ENCODE measurements around the gene RITA1. TPM values are rescaled to one million over a fixed set of nuclear protein-coding genes. Genes with fewer than 3 reads are reported as not detected.

Gene RITA1
- total RNA-seq, 2 experiments from 2014 or later = 21.0 to 22.6 TPM

DNA sequence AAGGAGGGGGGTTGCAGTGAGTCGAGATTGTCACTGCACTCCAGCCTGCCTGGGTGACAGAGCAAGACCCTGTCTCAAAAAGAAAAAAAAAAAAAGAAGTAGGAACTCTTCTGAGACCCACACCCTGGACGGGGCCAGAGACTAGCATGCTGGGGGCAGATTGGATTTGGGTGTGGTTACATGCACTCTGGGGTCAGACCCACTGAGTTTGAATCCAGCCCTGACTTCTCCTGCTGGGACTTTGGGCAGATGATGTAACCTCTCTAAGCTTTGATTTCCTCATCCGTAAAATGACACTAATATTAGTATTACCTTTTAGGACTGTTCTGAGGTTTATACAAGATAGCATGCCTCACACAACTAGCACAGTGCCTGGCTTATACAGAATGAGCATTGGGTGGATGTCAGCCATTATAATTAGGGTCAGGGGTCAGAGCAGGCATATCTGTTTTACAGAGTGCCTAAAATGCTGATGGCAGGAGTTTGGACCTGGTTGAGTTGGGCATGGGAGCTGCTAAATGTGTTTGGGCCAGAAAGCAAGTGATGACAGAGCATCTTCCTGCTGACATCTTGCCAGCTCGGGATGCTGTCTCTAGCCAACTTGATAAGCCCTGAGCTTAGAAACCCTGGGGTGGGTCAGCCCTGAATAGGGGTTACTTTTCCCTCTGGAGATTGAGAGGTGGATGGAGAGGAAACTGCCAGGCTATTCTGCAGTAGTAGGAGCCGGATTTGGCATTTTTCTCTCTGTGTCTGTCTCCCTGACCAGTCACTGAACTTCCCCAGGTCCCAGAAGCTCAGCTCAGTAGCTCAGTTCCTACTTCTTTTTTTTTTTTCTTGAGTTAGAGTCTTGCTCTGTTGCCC lies 51.2 kb downstream of the RITA1 start:
- ATAC-seq = no peak

DNA sequence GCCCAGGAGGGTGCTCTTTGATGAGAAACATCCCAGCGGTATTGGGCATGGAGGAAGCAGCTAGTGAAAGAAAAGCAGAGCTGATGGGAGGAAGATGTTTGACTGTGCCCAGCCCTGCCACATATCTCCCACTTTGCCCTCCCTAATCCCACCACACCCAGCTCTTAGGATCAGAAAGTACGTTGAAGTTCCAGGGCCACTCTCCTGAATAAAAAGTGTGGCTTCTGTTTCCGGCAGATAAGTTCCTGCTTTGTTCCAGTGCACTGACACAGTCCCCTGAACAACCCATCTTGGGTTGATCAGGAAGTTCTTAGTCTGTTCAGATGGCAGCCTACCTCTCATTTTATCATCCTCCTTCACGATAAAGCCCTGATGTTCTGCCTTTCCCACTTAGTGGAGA lies 52.2 kb downstream of the RITA1 start:
- peaks cover 8% of the 10 kb centered on the region for H3K36me3 Mint-ChIP-seq (ENCODE audit: low read depth)
- CTCF ChIA-PET = interaction anchor here (0.7 to 2.1 kb wide), 4 partner anchors 16 to 190 kb away, joined by 3 to 4 read pairs (median 3); no protein-coding TSS in a partner anchor
- no peak for DNase-seq
- H3K27me3 Mint-ChIP-seq (ENCODE audit: low read depth) = no peaks in the 10 kb centered on the region
- no peak for ATAC-seq
- H3K4me3 Mint-ChIP-seq = no peak overlapping the region
- H3K27ac Mint-ChIP-seq = peak overlapping the region; percentile 27
- H3K9me3 Mint-ChIP-seq (ENCODE audit: insufficient read depth) = no peaks in the 10 kb centered on the region
- H3K4me1 Mint-ChIP-seq (ENCODE audit: low read depth) = peaks cover 12% of the 10 kb centered on the region
- POLR2A ChIA-PET = no interaction called here

More for the DNA sequence above, 51.2 kb downstream of the RITA1 start:
- H3K36me3 Mint-ChIP-seq (ENCODE audit: low read depth) = peaks cover 12% of the 10 kb centered on the region
- H3K4me1 Mint-ChIP-seq (ENCODE audit: low read depth) = peaks cover 22% of the 10 kb centered on the region
- no peak overlapping the region for H3K4me3 Mint-ChIP-seq
- H3K9me3 Mint-ChIP-seq (ENCODE audit: insufficient read depth) = no peaks in the 10 kb centered on the region
- no peak for DNase-seq
- no peak overlapping the region for H3K27ac Mint-ChIP-seq
- no peaks in the 10 kb centered on the region for H3K27me3 Mint-ChIP-seq (ENCODE audit: low read depth)
- ChIA-PET POLR2A (interaction anchor here (0.6 kb wide), 1 partner anchor 37 kb away, joined by 4 read pairs; no protein-coding TSS in a partner anchor), CTCF (interaction anchor here (0.7 to 2.1 kb wide), 2 partner anchors 18 to 34 kb away, joined by 3 to 4 read pairs; no protein-coding TSS in a partner anchor)

- no peaks in the 10 kb centered on the region for H3K9me3 Mint-ChIP-seq (ENCODE audit: insufficient read depth)
- peaks cover 7% of the 10 kb centered on the region for H3K4me1 Mint-ChIP-seq (ENCODE audit: low read depth)
- POLR2A ChIA-PET = no interaction called here
- H3K36me3 Mint-ChIP-seq (ENCODE audit: low read depth) = peaks cover 3% of the 10 kb centered on the region
- H3K4me3 Mint-ChIP-seq = no peak overlapping the region
- ATAC-seq (no peak), DNase-seq (no peak)
- CTCF ChIA-PET = interaction anchor here (1.1 to 2.1 kb wide), 3 partner anchors 16 to 190 kb away, joined by 3 to 4 read pairs (median 3); no protein-coding TSS in a partner anchor
- peak overlapping the region; percentile 39 for H3K27ac Mint-ChIP-seq
- no peaks in the 10 kb centered on the region for H3K27me3 Mint-ChIP-seq (ENCODE audit: low read depth)
Measured at GRCh38 chr12:113238309-113238708, 52.8 kb downstream of the RITA1 start.

- Mint-ChIP-seq H3K36me3 (ENCODE audit: low read depth) (peaks cover 3% of the 10 kb centered on the region), H3K27me3 (ENCODE audit: low read depth) (no peaks in the 10 kb centered on the region), H3K9me3 (ENCODE audit: insufficient read depth) (no peaks in the 10 kb centered on the region), H3K27ac (no peak overlapping the region), H3K4me1 (ENCODE audit: low read depth) (peaks cover 2% of the 10 kb centered on the region), H3K4me3 (no peak overlapping the region)
- CTCF ChIA-PET = interaction anchor here (0.6 kb wide), 1 partner anchor 73 kb away, joined by 3 read pairs; no protein-coding TSS in a partner anchor
- no peak for DNase-seq
- POLR2A ChIA-PET = interaction anchor here (0.7 kb wide), 1 partner anchor 12 kb away, joined by 3 read pairs; no protein-coding TSS in a partner anchor
- ATAC-seq = no peak
Measured at GRCh38 chr12:113239288-113239771, 53.8 kb downstream of the RITA1 start.

DNA sequence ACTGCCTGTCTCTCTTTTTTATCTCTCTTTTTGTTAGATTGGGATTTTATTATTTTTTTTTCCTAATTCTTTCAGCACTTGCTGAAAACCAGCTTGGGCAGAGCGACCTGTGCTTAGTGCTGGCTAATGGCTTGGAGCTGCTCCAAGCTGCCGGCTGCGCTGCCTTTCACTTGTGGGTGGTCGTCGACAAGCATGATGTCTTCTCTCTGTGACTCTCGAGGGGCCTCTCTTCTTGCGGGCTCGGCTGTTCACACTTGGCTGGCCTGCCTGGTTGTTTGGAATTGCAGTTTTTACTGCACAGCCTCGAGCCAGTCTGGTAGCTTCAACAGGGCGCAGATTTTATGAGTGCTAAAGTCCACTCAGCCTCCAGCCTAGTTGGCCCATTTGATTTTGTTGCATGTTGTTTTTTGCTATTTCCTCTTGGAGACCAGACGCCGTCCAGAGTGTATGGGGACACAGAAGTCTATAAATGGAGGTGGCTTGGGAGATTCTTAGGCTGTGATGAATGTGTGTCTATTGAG lies 54.4 kb downstream of the RITA1 start:
- POLR2A ChIA-PET = interaction anchor here (0.7 to 0.9 kb wide), 2 partner anchors 10 to 12 kb away, joined by 3 read pairs; no protein-coding TSS in a partner anchor
- ATAC-seq (no peak), DNase-seq (no peak)
- Mint-ChIP-seq H3K4me3 (no peak overlapping the region), H3K36me3 (ENCODE audit: low read depth) (peaks cover 5% of the 10 kb centered on the region), H3K27me3 (ENCODE audit: low read depth) (no peaks in the 10 kb centered on the region), H3K9me3 (ENCODE audit: insufficient read depth) (no peaks in the 10 kb centered on the region), H3K4me1 (ENCODE audit: low read depth) (peaks cover 2% of the 10 kb centered on the region), H3K27ac (no peak overlapping the region)
- CTCF ChIA-PET = interaction anchor here (0.6 kb wide), 1 partner anchor 72 kb away, joined by 3 read pairs; no protein-coding TSS in a partner anchor

- H3K27me3 Mint-ChIP-seq (ENCODE audit: low read depth) = no peaks in the 10 kb centered on the region
- H3K27ac Mint-ChIP-seq = no peak overlapping the region
- peaks cover 7% of the 10 kb centered on the region for H3K36me3 Mint-ChIP-seq (ENCODE audit: low read depth)
- DNase-seq (no peak), ATAC-seq (no peak)
- POLR2A ChIA-PET = interaction anchor here (0.9 kb wide), 1 partner anchor 10 kb away, joined by 3 read pairs; no protein-coding TSS in a partner anchor
- H3K4me3 Mint-ChIP-seq = no peak overlapping the region
- peaks cover 2% of the 10 kb centered on the region for H3K4me1 Mint-ChIP-seq (ENCODE audit: low read depth)
- CTCF ChIA-PET = no interaction called here
- H3K9me3 Mint-ChIP-seq (ENCODE audit: insufficient read depth) = no peaks in the 10 kb centered on the region
Measured at GRCh38 chr12:113240395-113240794, 54.9 kb downstream of the RITA1 start.

- H3K4me3 Mint-ChIP-seq = no peak overlapping the region
- CTCF ChIA-PET = no interaction called here
- H3K9me3 Mint-ChIP-seq (ENCODE audit: insufficient read depth) = no peaks in the 10 kb centered on the region
- peaks cover 7% of the 10 kb centered on the region for H3K36me3 Mint-ChIP-seq (ENCODE audit: low read depth)
- ATAC-seq = no peak
- H3K27me3 Mint-ChIP-seq (ENCODE audit: low read depth) = no peaks in the 10 kb centered on the region
- DNase-seq = no peak
- POLR2A ChIA-PET = no interaction called here
- H3K4me1 Mint-ChIP-seq (ENCODE audit: low read depth) = peaks cover 8% of the 10 kb centered on the region
- peak overlapping the region; percentile 27 for H3K27ac Mint-ChIP-seq
Measured at GRCh38 chr12:113241191-113242025, 55.9 kb downstream of the RITA1 start.

Small RNA genes within 50 kb of the gene (microRNA-seq; reads per million reads assigned to microRNA genes)
- gene MIR7106 = not detected

Other genes starting within 250 kb of the RITA1 start
- gene OAS3, start 247.2 kb upstream of the RITA1 start, total RNA-seq = 100 to 1,000 TPM; 199 to 202 TPM
- gene OAS2, start 207.2 kb upstream of the RITA1 start, total RNA-seq = 100 to 1,000 TPM; 237 to 242 TPM
- not detected for gene DTX1, start 129.0 kb upstream of the RITA1 start, total RNA-seq
- gene RASAL1, start 50.0 kb upstream of the RITA1 start, total RNA-seq = under 1 TPM; 0.26 to 0.47 TPM
- under 1 TPM; 0.23 to 0.34 TPM for gene CFAP73, start 36.0 kb upstream of the RITA1 start, total RNA-seq
- 10 to 100 TPM; 79.4 to 82.0 TPM for gene DDX54, start 243 bp upstream of the RITA1 start, total RNA-seq
- gene TPCN1, start 35.7 kb downstream of the RITA1 start, total RNA-seq = 10 to 100 TPM; 13.7 to 16.1 TPM
- 10 to 100 TPM; 23.8 to 24.7 TPM for gene SLC8B1, start 149.4 kb downstream of the RITA1 start, total RNA-seq
- gene PLBD2, start 172.9 kb downstream of the RITA1 start, total RNA-seq = 10 to 100 TPM; 11.1 to 12.0 TPM
- gene SDS, start 218.2 kb downstream of the RITA1 start, total RNA-seq = not detected
- under 1 TPM; 0.37 to 0.39 TPM for gene SDSL, start 236.7 kb downstream of the RITA1 start, total RNA-seq